Measurements from ENCODE around the gene RPL26.
"Not testable (repeated sequence)": the region's sequence is repeated elsewhere in the genome, so short reads cannot be mapped to it uniquely, and the experiment has no call there.

Gene RPL26

DNA sequence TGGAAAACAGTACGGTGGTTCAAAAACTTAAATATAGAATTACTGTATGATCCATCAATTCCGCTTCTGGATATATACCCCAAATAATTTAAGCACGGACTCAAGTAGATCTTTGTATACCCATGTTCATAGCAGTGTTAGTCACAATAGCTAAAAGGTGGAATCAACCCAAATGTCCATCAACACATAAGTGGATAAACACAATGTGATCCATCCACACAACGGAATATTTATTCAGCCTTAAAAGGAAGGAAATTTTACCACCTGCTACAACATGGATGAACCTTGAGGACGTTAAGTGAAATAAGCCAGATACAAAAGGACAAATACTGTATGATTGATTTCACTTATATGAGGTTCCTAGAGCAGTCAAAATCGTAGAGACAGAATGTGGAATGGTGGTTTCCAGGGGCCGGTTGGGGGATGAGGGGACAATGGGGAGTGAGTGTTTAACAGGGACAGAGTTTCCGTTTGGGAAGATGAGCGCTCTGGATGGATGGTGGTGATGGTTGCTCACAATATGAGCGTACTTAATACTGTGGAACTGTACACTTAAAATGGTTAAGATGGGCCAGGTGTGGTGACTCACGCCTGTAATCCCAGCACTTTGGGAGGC, 20.0 kb upstream of the RPL26 start:
- no peak for DNase-seq
- Histone ChIP-seq H3K4me3 (ENCODE audit: low read depth, low read length) (no peak overlapping the region), H3K9me3 (no peaks in the 10 kb centered on the region), H3K27me3 (no peaks in the 10 kb centered on the region; the same call in 1 of the 2 replicates), H3K36me3 (no peaks in the 10 kb centered on the region), H3K4me1 (no peaks in the 10 kb centered on the region)
- TF ChIP-seq, protein P1, sequence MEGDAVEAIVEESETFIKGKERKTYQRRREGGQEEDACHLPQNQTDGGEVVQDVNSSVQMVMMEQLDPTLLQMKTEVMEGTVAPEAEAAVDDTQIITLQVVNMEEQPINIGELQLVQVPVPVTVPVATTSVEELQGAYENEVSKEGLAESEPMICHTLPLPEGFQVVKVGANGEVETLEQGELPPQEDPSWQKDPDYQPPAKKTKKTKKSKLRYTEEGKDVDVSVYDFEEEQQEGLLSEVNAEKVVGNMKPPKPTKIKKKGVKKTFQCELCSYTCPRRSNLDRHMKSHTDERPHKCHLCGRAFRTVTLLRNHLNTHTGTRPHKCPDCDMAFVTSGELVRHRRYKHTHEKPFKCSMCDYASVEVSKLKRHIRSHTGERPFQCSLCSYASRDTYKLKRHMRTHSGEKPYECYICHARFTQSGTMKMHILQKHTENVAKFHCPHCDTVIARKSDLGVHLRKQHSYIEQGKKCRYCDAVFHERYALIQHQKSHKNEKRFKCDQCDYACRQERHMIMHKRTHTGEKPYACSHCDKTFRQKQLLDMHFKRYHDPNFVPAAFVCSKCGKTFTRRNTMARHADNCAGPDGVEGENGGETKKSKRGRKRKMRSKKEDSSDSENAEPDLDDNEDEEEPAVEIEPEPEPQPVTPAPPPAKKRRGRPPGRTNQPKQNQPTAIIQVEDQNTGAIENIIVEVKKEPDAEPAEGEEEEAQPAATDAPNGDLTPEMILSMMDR (IDR thresholded peaks at IDR 0.05; ENCODE audit: low read depth, low read length): no peak

DNA sequence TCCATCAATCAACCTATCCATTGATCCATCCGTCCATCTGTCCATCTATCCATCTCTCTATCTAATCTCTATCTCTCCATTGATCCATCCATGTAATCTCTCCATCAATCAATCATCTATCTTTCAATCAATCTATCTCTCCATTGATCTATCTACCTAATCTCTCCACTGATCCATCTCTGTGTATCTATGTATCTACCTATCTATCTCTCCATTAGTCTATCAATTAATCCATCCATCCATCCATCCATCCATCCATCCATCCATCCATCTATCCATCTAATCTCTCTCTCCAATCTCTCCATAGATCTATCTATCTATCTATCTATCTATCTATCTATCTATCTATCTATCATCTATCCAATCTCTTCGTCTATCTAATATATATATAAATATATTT, 18.1 kb upstream of the RPL26 start:
- H3K4me1 ChIP-seq: no peaks in the 10 kb centered on the region
- no peaks in the 10 kb centered on the region for H3K9me3 ChIP-seq
- H3K4me3 ChIP-seq (ENCODE audit: low read depth, low read length): no peak overlapping the region
- H3K27me3 ChIP-seq: peaks cover 6% of the 10 kb centered on the region; the same call in 1 of the 2 replicates
- no peak for DNase-seq
- TF ChIP-seq, protein P1 (IDR thresholded peaks at IDR 0.05; ENCODE audit: low read depth, low read length): no peak
- no peaks in the 10 kb centered on the region for H3K36me3 ChIP-seq

DNA sequence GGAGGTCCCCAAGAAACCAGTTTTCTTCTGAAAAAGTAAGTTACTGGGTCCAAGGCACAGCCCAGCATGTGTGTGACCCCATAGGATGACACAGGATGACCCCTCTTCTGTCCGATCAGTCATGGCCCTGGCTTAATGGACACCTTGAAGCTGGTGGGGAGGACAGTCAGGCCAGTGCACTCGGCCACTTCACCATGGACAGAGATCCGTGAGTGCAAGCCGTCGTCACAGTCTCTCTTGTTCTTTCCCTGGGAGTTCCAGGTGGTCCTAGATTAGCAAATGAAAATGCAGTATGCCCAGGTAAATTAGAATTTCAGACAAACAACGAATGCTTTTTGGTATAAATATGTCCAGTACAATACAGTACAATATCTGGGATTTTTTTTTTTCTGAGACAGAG, 16.0 kb upstream of the RPL26 start:
- H3K27me3 ChIP-seq: peaks cover 6% of the 10 kb centered on the region; the same call in 1 of the 2 replicates
- no peak for DNase-seq
- no peaks in the 10 kb centered on the region for H3K4me1 ChIP-seq
- TF ChIP-seq, protein P1 (IDR thresholded peaks at IDR 0.05; ENCODE audit: low read depth, low read length): no peak
- no peaks in the 10 kb centered on the region for H3K36me3 ChIP-seq
- no peak overlapping the region for H3K4me3 ChIP-seq (ENCODE audit: low read depth, low read length)
- no peaks in the 10 kb centered on the region for H3K9me3 ChIP-seq

DNA sequence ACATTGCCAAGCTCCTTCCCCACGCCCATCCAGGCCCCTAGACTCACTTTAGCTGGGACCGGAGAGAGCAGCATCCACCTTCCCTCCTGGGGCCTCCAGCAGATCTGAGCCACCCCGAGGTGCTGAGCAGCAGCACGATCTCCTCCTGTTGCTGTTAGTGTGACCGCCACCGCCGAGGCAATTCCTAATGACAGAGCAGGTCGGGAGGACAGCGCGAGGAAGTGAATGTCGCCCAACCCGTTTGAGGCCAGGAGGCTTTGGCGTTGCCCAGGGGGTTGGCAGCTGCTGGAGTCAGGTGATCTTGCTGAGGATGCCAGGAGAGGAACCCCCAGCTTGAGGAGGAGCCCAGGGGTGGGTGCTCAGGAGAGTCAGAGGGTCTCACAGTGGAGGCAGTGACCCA, 14.6 kb upstream of the RPL26 start, which contains the start of gene RNF222:
RNF222 (minus strand) TSS at position 192 of the 400 bp plus-strand sequence. CDS start 4,366 bp downstream, outside the sequence.
- Histone ChIP-seq H3K27me3 (peaks cover 18% of the 10 kb centered on the region), H3K9me3 (no peaks in the 10 kb centered on the region), H3K4me3 (ENCODE audit: low read depth, low read length) (no peak within 1 kb of the TSS), H3K36me3 (no peaks in the 10 kb centered on the region), H3K4me1 (no peaks in the 10 kb centered on the region)
- TF ChIP-seq, protein P1 (IDR thresholded peaks at IDR 0.05; ENCODE audit: low read depth, low read length): no peak
- DNase-seq: no peak

DNA sequence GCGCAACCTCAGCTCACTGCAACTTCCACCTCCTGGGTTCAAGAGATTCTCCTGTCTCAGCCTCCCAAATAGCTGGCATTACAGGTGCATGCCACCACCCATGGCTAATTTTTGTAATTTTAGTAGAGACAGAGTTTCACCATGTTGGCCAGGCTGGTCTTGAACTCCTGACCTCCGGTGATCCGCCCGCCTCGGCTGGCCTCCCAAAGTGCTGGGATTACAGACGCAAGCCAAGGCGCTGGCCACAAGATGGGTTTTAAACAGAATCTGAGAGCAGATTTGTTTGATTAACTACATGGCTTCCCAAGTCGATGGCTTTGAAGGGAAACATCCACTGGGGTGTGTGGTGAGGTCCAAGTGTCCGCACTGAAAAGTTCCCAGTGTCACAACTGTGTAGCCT, 11.5 kb upstream of the RPL26 start:
- not testable (repeated sequence) for H3K9me3 ChIP-seq

DNA sequence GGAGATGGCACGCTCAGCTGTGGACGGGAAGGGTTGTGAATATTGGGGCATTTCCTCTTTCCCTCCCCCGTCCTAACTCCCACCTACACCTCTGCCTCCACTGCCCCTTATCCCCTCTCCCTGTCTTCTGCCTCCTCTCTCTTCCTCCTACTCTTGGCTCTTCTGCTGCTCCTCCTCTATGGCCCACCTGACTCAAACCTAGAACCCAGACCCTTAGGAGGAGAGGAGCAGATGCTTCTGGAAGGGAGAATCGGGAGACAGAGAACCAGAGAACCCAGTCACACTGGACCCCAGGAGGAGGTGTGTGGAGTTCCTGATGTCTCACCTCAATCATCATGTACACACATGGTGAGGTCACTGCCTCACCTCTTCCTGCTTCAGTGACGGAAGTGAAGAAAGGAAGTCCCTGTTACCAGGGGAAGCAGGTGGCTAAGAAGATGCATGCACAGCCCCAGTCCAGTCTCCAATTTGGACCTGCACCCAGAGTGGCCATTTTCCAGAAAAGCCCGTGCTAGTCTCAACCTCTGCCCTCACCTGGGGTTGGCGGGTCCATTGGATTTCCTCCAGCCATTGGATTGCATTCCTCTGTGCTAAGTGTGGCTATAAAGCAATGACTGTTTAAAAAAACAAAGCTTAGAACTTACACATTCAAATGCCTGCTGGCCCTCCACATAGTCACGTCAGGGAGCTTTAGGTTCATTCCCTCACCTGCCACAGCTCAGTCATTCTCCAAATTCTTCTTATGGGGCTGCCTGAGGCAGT, 10.7 kb upstream of the RPL26 start:
- H3K36me3 ChIP-seq: no peaks in the 10 kb centered on the region
- H3K4me1 ChIP-seq: no peaks in the 10 kb centered on the region
- H3K4me3 ChIP-seq (ENCODE audit: low read depth, low read length): no peak overlapping the region
- H3K27me3 ChIP-seq: peaks cover 23% of the 10 kb centered on the region
- no peak for DNase-seq
- no peaks in the 10 kb centered on the region for H3K9me3 ChIP-seq
- TF ChIP-seq, protein P1 (IDR thresholded peaks at IDR 0.05; ENCODE audit: low read depth, low read length): no peak

More for the DNA sequence above, 11.5 kb upstream of the RPL26 start:
- H3K4me1 ChIP-seq; H3K36me3 ChIP-seq; H3K4me3 ChIP-seq (ENCODE audit: low read depth, low read length); DNase-seq: not testable (repeated sequence)
- peaks cover 23% of the 10 kb centered on the region for H3K27me3 ChIP-seq
